HepG2 (cell line): Measurements from ENCODE around the gene IL11RA. TPM values are rescaled to one million over a fixed set of nuclear protein-coding genes. Genes with fewer than 3 reads are reported as not detected.

Source experiments
- ATF7-NPFF ChIP-seq: sonication (generic); formaldehyde crosslinking; IDR thresholded peaks from 2 replicates; pipeline ENCODE4 v1.8.1; 2023; ENCODE audit warnings: mild to moderate bottlenecking, low read depth, missing genetic modification reagents, moderate library complexity
- CENPT ChIP-seq: sonication (generic); formaldehyde crosslinking; IDR thresholded peaks from 2 replicates; pipeline ENCODE4 v1.8.0; 2022; ENCODE audit warnings: low read depth, mild to moderate bottlenecking, moderate library complexity, missing genetic modification reagents
- GTF2F1 ChIP-seq: fragments of 150-350 bp; IDR thresholded peaks from 2 replicates; pipeline ENCODE4 v1.6.1; 2014; ENCODE audit warnings: low read length
- KLF13 ChIP-seq: sonication (generic); formaldehyde crosslinking; IDR thresholded peaks from 2 replicates; pipeline ENCODE4 v1.4.0; 2020; ENCODE audit warnings: mild to moderate bottlenecking, missing genetic modification reagents
- MBD4 ChIP-seq: IDR thresholded peaks from 2 replicates; pipeline ENCODE4 v1.6.1; 2012; ENCODE audit warnings: low read length, inconsistent platforms, borderline replicate concordance
- MED13 ChIP-seq: sonication (generic); formaldehyde crosslinking; IDR thresholded peaks from 2 replicates; pipeline ENCODE4 v1.5.0; 2020; ENCODE audit warnings: missing genetic modification reagents
- MED8 ChIP-seq: sonication (generic); formaldehyde crosslinking; IDR thresholded peaks from 2 replicates; pipeline ENCODE4 v1.8.1; 2023; ENCODE audit warnings: mild to moderate bottlenecking, missing genetic modification reagents; ENCODE audit not compliant: insufficient replicate concordance
- NR3C1 ChIP-seq: sonication (generic); formaldehyde crosslinking; IDR thresholded peaks from 2 replicates; pipeline ENCODE4 v1.4.0; 2020; ENCODE audit warnings: missing genetic modification reagents
- SP2 ChIP-seq: sonication (generic); formaldehyde crosslinking; IDR thresholded peaks from 2 replicates; pipeline ENCODE4 v1.5.1; 2020; ENCODE audit warnings: mild to moderate bottlenecking, missing genetic modification reagents
- TMF1 ChIP-seq: sonication (generic); formaldehyde crosslinking; IDR thresholded peaks from 2 replicates; pipeline ENCODE4 v1.8.1; 2022; ENCODE audit warnings: low read depth, missing genetic modification reagents
- ZBTB38 ChIP-seq: sonication (generic); formaldehyde crosslinking; IDR thresholded peaks from 2 replicates; pipeline ENCODE4 v1.5.1; 2020; ENCODE audit warnings: mild to moderate bottlenecking, missing genetic modification reagents
- ZMYM2 ChIP-seq: sonication (generic); formaldehyde crosslinking; IDR thresholded peaks from 2 replicates; pipeline ENCODE4 v1.8.0; 2022; ENCODE audit warnings: mild to moderate bottlenecking, missing genetic modification reagents
- ZNF3 ChIP-seq: IDR thresholded peaks from 2 replicates; pipeline ENCODE4 v1.7.0; 2017; ENCODE audit warnings: inconsistent platforms
- ZNF496 ChIP-seq: sonication (generic); formaldehyde crosslinking; IDR thresholded peaks from 2 replicates; pipeline ENCODE4 v1.8.1; 2023; ENCODE audit warnings: mild to moderate bottlenecking, moderate library complexity, missing genetic modification reagents; ENCODE audit not compliant: insufficient replicate concordance
- ZNF564 ChIP-seq: sonication (generic); formaldehyde crosslinking; IDR thresholded peaks from 2 replicates; pipeline ENCODE4 v1.8.1; 2023; ENCODE audit warnings: mild to moderate bottlenecking, missing genetic modification reagents
- ZNF572 ChIP-seq: sonication (generic); formaldehyde crosslinking; IDR thresholded peaks from 2 replicates; pipeline ENCODE4 v1.5.1; 2020; ENCODE audit warnings: mild to moderate bottlenecking, missing genetic modification reagents
- ZNF660 ChIP-seq: sonication (generic); formaldehyde crosslinking; IDR thresholded peaks from 2 replicates; pipeline ENCODE4 v1.5.1; 2020; ENCODE audit warnings: mild to moderate bottlenecking, low read depth, missing genetic modification reagents, borderline replicate concordance
- ZNF674 ChIP-seq: sonication (generic); formaldehyde crosslinking; IDR thresholded peaks from 2 replicates; pipeline ENCODE4 v1.5.0; 2020; ENCODE audit warnings: low read depth, mild to moderate bottlenecking, missing genetic modification reagents
- ZNF724P ChIP-seq: sonication (generic); formaldehyde crosslinking; IDR thresholded peaks from 2 replicates; pipeline ENCODE4 v1.8.0; 2022; ENCODE audit warnings: missing genetic modification reagents, borderline replicate concordance
- ZNF737 ChIP-seq: sonication (generic); formaldehyde crosslinking; IDR thresholded peaks from 2 replicates; pipeline ENCODE4 v1.5.0; 2020; ENCODE audit warnings: missing genetic modification reagents, mild to moderate bottlenecking, borderline replicate concordance
- ZNF746 ChIP-seq: sonication (generic); formaldehyde crosslinking; IDR thresholded peaks from 2 replicates; pipeline ENCODE4 v1.8.0; 2022; ENCODE audit warnings: mild to moderate bottlenecking, missing genetic modification reagents
- polyA plus RNA-seq, 8 experiments: library from polyadenylated mRNA; depleted of rRNA in 3 of 8; stranded (reverse) in 7 of 8; unstranded in 1 of 8; fragments of >200 nt; fragmentation: Illumina TruSeq in 4 of 8; extraction: Trizol in 4 of 8; gene quantifications; 2 replicates each; pipeline versions ENCODE4 v1.2.1 to v1.2.3, GENCODE V29; 2011 to 2016; ENCODE audit warnings: low read depth in 4 of 8, missing spikeins in 1 of 8, mixed read lengths in 1 of 8; ENCODE audit not compliant: insufficient read depth in 1 of 8
- total RNA-seq, 5 experiments: library from RNA; depleted of rRNA; stranded (reverse); fragments of >200 nt; fragmentation: Illumina TruSeq; extraction: Trizol; gene quantifications; 2 replicates each; pipeline ENCODE4 v1.2.3, GENCODE V29; 2016; ENCODE audit warnings: low read depth in 1 of 5
- TF ChIP-seq, protein P1 (sequence below): sonication (generic); formaldehyde crosslinking; IDR thresholded peaks from 2 replicates; pipeline ENCODE4 v1.5.0; 2020; ENCODE audit warnings: missing genetic modification reagents, mild to moderate bottlenecking, borderline replicate concordance
- TF ChIP-seq, protein P2 (sequence below): sonication (generic); formaldehyde crosslinking; IDR thresholded peaks from 2 replicates; pipeline ENCODE4 v1.4.0; 2020; ENCODE audit warnings: missing genetic modification reagents
- TF ChIP-seq, protein P3 (sequence below): IDR thresholded peaks from 2 replicates; pipeline ENCODE4 v1.6.1; 2016; ENCODE audit warnings: low read depth, borderline replicate concordance

The IL11RA gene
- total and polyA plus RNA-seq, 2 of the 13 experiments (the other 11 are each of a cell fraction or from before 2014, with no cell fraction given): 2.0 to 4.2 TPM

DNA sequence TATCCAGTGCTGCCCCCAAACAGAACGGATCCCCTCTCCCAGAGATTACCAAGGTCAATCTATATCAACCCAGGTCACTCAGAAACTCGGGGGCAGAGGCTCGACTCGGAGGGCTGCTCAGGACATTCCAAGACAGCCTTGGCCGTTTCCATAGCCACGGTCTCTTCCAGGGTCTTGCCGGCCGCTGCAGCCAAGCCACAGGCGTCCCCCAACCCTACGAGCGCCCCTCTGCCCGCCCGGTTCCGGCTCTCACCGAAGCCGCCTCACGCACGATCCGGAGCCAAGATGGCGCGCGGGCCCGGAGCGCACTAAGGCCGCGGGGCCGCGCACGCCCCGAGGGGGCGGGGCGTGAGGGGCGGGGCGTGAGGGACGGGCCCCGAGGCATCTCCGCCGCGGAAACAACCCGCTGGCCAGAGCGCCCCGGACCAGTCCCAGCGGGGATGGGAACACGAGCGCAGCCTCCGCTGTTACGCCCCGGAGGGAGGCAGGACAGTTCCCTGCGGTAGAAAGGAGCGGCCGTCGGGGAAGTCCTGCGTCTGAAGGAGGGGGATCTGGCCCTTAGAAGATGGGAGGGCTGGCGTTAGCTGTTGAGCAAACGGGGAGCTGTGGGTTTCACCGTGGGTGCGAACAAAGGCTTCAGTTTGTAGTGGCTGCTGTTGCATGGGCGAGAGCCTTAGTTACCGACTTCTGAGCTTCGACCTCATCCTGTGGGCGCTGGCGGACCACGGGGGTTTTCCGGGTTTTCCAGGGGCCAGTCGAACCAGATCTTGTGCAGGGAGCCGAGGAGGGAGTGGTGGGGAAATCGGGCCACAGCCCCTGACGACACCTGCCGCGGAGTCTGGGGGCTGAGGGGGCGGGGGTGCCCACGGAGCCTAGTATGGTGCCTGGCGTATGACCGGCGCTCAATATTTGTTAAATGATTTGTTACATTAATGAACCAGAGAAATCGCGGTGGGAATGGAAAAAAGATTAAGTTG lies 39.9 kb upstream of the IL11RA start, which contains the start of gene RPP25L (continued):
- TF ChIP-seq ZNF660 (CRISPR knock-in tag) (no peak), ZBTB38 (peak; percentile 27; the same call in 1 of the 2 replicates), ZNF724P (no peak), SP2 (CRISPR knock-in tag) (no peak), NR3C1 (CRISPR knock-in tag) (no peak), GTF2F1 (no peak), KLF13 (no peak), TMF1 (no peak), ATF7-NPFF (no peak; the same call in 1 of the 2 replicates), MED8 (CRISPR knock-in tag) (no peak), ZNF564 (peak; percentile 70; the same call in 1 of the 2 replicates), ZMYM2 (CRISPR knock-in tag) (0 out of 2 replicates have a peak, but pooled peaks have one; percentile 14), ZNF3 (CRISPR knock-in tag) (no peak), ZNF737 (CRISPR knock-in tag) (no peak), MED13 (CRISPR knock-in tag) (peak; percentile 58; the same call in 1 of the 2 replicates), ZNF746 (CRISPR knock-in tag) (no peak), ZNF674 (CRISPR knock-in tag) (no peak), MBD4 (no peak), CENPT (CRISPR knock-in tag) (no peak), ZNF496 (CRISPR knock-in tag) (no peak), ZNF572 (CRISPR knock-in tag) (0 out of 2 replicates have a peak, but pooled peaks have one; percentile 26)
- TF ChIP-seq, protein P1, sequence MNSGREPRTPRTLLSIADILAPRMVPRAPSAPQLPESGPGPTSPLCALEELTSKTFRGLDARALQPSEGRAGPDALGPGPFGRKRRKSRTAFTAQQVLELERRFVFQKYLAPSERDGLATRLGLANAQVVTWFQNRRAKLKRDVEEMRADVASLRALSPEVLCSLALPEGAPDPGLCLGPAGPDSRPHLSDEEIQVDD (CRISPR knock-in tag): no peak
- TF ChIP-seq, protein P2, sequence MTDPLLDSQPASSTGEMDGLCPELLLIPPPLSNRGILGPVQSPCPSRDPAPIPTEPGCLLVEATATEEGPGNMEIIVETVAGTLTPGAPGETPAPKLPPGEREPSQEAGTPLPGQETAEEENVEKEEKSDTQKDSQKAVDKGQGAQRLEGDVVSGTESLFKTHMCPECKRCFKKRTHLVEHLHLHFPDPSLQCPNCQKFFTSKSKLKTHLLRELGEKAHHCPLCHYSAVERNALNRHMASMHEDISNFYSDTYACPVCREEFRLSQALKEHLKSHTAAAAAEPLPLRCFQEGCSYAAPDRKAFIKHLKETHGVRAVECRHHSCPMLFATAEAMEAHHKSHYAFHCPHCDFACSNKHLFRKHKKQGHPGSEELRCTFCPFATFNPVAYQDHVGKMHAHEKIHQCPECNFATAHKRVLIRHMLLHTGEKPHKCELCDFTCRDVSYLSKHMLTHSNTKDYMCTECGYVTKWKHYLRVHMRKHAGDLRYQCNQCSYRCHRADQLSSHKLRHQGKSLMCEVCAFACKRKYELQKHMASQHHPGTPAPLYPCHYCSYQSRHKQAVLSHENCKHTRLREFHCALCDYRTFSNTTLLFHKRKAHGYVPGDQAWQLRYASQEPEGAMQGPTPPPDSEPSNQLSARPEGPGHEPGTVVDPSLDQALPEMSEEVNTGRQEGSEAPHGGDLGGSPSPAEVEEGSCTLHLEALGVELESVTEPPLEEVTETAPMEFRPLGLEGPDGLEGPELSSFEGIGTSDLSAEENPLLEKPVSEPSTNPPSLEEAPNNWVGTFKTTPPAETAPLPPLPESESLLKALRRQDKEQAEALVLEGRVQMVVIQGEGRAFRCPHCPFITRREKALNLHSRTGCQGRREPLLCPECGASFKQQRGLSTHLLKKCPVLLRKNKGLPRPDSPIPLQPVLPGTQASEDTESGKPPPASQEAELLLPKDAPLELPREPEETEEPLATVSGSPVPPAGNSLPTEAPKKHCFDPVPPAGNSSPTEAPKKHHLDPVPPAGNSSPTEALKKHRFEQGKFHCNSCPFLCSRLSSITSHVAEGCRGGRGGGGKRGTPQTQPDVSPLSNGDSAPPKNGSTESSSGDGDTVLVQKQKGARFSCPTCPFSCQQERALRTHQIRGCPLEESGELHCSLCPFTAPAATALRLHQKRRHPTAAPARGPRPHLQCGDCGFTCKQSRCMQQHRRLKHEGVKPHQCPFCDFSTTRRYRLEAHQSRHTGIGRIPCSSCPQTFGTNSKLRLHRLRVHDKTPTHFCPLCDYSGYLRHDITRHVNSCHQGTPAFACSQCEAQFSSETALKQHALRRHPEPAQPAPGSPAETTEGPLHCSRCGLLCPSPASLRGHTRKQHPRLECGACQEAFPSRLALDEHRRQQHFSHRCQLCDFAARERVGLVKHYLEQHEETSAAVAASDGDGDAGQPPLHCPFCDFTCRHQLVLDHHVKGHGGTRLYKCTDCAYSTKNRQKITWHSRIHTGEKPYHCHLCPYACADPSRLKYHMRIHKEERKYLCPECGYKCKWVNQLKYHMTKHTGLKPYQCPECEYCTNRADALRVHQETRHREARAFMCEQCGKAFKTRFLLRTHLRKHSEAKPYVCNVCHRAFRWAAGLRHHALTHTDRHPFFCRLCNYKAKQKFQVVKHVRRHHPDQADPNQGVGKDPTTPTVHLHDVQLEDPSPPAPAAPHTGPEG (CRISPR knock-in tag): 0 out of 2 replicates have a peak, but pooled peaks have one; percentile 48
- TF ChIP-seq, protein P3, sequence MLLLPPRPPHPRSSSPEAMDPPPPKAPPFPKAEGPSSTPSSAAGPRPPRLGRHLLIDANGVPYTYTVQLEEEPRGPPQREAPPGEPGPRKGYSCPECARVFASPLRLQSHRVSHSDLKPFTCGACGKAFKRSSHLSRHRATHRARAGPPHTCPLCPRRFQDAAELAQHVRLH (CRISPR knock-in tag): 0 out of 2 replicates have a peak, but pooled peaks have one; percentile 18
